ENCODE measurements around the gene DLX3. TPM values are rescaled to one million over a fixed set of nuclear protein-coding genes. Genes with fewer than 3 reads are reported as not detected.

The DLX3 gene
- total RNA-seq, 1 experiment from 2014 or later, result not detected

GRCh38 chr17:49992933-49993422 is 2.0 kb downstream of the DLX3 start:
- no peak for DNase-seq (ENCODE audit: low spot score)

- no peak for DNase-seq (ENCODE audit: low spot score)
These were observed 2.7 kb downstream of the DLX3 start for GRCh38 chr17:49992191-49992932.

DNA sequence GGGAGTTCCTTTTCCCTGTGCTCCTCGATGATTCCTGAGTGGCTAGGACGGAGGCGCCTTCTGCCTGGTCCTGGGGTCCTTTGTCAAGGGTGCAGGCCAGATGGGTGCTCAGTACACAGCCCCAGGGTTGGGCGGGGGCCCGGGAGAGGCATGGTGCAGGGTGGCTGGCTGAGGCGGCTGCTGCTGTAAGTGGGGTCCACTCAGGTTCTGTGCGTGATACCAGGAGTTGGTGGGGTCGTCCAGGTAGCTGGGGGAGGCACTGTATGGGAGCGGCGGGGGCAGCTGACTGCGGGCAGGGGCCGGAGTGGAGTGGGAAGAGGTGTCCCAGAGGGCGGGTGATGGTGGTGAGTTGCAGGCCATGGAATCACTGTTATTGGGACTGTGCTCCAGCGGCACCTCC is 3.6 kb downstream of the DLX3 start:
- DNase-seq (ENCODE audit: low spot score), result no peak

DNA sequence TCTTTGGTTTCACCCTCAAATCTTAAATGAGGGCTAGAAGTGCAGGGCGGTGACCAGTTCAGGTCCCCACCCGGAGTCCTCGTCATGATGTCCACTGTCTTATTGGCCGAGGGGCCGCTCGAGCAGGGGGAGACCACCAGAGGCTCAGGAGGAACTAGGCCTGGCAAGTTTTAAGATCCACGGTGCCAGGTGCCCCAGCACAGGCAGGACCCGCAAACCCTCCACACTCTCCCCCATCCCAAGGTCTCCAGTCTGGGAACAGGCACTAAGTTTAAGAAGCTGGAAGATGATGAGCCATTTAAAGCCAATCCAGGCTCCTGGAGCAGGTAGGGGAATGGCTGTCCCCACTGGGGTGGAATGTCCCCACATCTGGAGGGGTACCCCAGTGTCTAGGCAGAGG is 4.1 kb downstream of the DLX3 start:
- DNase-seq (ENCODE audit: low spot score), result no peak

GRCh38 chr17:49990331-49990730 is 4.7 kb downstream of the DLX3 start:
- DNase-seq (ENCODE audit: low spot score), result no peak

DNA sequence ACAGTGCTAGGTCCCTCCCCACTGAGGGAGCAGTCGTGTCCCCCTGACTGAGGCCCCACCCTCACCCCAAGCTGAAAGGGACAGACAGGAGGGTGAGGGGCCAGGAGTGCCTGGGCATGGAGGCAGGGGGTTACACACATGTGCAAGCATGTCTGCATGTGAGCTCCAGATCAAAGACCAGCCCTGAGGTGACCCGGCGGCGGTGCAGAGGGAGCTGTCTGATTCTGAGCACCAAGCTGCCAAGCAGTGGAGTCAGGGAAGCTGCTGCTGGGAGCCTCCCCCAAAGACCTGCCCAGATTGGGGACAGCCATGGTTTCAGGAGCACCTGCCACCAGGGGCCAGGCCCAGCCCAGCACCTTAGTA is 5.5 kb downstream of the DLX3 start:
- DNase-seq (ENCODE audit: low spot score), result no peak

- peak; percentile 80 for DNase-seq (ENCODE audit: low spot score)
These were observed 7.2 kb downstream of the DLX3 start for GRCh38 chr17:49987681-49988441.

DNA sequence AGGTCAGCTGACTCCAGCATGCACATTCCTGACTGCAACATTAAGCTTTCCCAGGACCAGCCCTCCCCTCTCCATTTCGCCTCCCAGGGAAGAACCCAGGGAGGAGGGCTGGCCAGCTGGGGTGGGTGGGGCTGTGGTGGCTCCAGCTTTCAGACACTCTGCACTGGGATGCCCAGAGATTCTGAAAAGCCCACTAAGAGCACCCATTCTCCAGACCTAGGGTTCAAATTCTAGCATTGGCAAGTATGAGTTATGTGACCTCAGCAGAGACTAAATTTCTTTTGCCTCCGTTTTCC is 7.8 kb downstream of the DLX3 start:
- DNase-seq (ENCODE audit: low spot score), result peak; percentile 29

DNA sequence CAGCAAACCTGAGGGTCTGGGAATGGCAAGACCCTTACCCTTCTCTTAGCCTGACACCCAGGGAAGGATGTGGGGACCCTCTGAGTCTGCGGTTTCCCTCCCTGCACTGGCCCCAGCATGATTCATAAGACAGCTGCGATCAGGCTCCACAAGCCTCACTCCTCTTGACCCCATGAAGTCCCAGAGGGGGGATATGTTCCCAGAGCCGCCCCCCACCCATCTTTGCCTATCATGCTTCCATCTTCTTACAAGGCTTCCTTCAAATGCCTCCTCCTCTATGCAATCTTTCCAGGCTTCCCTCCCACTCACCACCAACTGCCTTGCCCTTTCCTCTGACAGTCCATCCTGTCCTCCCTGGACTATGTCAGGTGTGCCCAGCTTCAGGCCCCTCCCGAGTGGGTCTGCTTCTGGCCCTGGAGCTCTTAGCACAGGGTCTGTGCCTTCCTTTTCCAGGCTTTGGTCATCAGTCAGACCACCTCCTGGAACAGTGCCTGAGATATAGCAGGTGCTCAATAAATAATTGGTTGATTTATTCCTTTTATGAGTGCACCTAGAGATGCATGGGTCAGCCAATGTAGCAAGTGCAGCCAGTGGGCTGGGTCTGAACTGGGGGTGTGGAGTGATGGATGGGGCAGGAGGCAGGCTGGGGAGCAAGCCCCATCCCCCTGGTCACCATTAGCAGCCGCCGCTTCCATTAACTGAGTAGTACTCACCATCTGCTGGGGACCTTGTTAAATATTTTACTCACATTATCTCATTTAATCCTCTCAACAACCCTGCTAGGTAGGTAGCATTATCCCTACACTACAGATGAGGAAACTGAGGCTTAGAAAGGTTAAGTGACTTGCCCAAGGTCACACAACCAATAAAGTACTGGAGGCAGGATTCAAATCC is 8.4 kb downstream of the DLX3 start:
- DNase-seq (ENCODE audit: low spot score), result no peak

- DNase-seq (ENCODE audit: low spot score), result no peak
These were observed 9.6 kb downstream of the DLX3 start for GRCh38 chr17:49985310-49985990.

- no peak for DNase-seq (ENCODE audit: low spot score)
These were observed 10.2 kb downstream of the DLX3 start for GRCh38 chr17:49984776-49985175.

DNA sequence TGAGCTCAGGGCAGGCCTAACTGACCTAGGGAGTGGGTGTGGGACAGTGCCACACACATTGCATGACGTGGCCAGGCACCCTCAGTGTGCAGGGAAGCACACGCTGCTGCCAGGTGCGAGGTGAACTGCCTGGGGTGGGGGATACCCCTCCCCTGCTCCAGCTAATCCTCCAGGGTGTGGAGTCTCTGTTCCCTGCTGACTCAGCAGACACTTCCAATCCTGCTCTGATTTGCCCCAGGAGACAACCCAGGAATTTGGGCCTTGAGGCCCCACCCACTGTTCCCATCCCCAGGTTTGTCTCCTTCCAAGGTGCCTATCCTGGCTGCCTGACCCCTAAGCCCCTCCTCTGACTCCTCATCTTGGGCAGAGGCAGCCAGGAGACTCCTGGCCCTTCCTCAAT is 10.7 kb downstream of the DLX3 start:
- DNase-seq (ENCODE audit: low spot score), result no peak

DNA sequence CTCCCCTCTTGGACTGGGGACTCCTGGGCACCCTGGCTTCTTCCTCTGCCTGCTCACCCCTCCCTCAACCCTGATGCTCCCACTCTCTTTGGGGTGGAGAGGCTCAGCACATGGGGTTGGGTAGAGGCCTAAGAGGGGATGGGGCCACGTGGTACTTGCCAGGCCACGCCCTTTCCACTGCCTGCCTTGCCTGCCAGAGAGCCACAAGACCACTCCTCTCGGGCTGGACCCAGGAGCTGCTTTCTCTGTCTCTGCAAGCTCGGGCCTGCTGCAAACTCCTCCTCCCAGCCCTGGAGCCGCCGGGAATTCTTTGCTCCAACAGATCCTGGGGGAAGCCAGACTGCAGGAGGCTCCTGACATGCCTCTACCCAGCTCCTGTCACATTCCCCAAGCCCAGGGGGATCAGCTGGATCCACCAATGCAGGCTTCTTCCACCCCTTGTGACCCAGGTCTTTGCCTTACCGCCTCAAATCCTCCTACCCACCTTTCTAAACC is 14.3 kb downstream of the DLX3 start:
- DNase-seq (ENCODE audit: low spot score), result no peak

DNA sequence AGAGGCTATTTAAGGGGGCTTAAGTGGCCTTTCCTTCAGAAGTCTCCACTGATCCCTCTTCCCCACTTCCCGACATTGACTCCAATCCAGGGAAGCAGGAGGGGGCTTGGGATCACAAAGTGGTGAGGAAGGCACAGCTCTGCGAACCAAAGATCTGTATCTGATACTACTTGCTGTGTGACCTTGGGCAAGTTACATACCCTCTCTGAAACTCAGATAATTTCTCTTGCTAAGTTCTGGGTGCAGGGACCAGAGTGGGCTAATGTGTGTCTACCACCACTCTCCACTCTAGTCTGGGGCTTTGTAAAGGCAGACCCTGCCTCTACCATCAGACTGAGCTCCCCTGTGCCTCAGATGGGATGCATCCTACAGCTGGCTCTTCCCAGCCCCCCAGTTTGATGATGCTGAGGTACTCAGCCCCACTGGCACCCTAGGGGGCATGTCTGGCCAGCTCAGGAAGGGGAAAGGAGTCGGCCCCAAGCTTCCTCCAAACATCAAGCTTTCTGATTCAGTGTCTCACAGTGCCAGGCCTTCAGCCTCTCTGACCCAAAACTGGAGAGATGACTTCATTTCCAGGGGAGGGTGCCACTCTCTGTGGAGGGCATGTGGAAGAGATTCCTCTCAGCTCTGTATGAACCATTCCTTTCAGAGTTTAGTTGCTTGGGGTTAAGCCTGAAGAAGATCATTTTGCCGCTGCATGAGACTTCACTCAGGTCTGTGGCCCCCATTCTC is 15.1 kb downstream of the DLX3 start:
- DNase-seq (ENCODE audit: low spot score), result no peak

DNA sequence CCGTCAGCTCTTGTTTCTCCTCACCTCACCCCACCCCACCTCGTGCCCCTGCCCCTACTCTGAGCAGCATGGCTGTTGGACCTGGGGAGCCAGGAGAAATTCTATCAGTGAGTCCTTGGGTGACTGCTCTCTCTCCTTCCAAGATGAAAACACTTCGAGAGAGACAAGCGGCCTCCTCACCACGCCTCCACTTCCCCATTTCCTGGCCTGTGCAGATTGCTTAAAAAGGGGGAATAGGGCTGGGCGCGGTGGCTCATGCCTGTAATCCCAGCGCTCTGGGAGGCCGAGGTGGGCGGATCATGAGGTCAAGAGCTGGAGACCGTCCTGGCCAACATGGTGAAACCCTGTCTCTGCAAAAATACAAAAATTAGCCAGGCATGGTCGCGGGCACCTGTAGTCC is 16.5 kb downstream of the DLX3 start:
- no peak for DNase-seq (ENCODE audit: low spot score)

DNA sequence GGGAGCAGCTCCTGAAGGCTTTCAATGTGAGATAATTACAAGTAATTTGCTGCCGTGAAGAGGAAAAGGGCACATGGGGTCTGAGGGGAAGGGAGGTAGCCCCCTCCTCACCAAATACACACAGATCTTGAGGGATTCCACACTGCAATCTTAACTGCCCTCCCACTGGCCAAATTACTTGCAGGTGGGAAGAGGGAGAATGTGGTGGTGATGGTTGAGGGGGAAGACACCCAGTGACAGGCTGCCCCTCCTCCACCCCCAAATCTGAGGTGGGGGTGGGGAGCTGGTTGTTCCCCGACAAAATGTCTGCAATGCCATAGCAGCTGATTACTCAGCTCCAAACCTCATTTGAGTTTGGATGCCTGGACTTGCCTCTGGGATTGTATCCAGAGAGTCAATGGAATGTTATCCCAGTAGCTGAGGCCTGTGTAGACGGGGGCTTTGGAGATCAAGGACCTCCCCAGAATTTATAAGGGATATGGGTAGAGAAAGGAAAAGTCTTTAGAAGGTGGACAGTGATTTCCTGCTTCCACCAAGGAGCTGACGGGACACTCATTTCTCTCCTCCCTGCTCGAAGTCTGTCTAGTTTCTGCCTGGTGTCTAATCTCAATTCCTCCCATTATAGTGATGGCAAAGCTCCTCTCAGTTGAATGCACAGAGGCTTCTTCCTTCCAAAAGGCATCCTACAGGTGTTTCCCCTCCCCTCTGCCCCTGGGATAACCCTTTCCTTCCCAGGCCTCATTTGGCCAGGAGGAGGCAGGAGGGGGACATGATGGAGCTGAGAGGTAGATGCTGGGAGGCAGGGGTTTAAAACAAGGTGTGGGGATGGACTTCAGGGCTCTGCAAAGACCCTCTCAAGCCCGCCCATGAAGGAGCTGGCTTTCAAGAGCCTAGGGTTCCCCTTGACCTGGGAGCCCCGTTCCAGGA is 17.3 kb downstream of the DLX3 start:
- no peak for DNase-seq (ENCODE audit: low spot score)

DNA sequence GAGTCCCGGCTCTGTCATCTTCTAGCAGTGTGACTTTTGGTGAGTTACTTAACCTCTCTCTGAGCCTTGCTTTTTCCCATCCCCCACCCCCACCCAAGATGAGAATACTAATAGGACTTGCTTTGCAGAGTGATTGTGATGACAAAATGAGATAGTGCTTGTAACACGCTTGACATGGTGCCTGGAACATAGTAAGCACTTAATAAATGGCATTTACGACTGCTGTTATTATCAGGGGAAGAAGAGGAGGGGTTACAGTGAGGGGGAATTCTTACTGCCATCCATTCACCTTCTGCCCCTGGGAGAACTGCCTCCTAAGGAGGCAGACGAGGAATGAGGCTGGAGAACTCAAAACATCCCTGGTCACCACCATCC is 18.2 kb downstream of the DLX3 start:
- no peak for DNase-seq (ENCODE audit: low spot score)

- peak; percentile 72 for DNase-seq (ENCODE audit: low spot score)
These were observed 18.7 kb downstream of the DLX3 start for GRCh38 chr17:49976163-49976827.

DNA sequence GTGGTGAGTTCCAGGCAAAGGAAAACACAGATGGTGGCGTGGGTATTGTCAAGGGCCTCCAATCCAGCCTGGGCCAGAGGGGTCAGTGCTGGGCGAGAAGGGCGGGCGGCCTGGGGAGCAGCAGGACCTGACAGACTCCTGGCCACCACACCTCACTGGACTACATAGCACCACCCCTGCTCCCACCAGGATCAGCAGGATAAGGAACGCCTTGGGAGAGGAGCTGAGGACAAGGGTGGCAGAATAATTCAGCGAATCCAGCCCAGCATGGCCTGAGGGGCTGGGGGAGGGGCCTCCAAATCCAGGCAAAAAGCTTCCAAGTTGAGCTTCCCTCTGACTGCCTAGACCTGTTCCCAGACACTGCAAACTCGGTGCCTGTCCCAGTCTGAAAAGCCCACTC is 19.5 kb downstream of the DLX3 start:
- no peak for DNase-seq (ENCODE audit: low spot score)

GRCh38 chr17:49973271-49973615 is 21.8 kb downstream of the DLX3 start:
- DNase-seq (ENCODE audit: low spot score), result no peak
